HEK293 (cell line): Measurements from ENCODE around the gene SF3B3.
A peak's percentile ranks its signal among the peaks of the same experiment; 100 is the strongest.

Experiments
- CTCF ChIA-PET: fragments of 350-600 bp; formaldehyde crosslinking; extraction: SDS; loops from one replicate; lab custom pipeline; 2021; ENCODE audit warnings: antibody characterized with exemption; lab: Yijun Ruan, JAX
- POLR2A ChIA-PET: fragments of 300-600 bp; formaldehyde crosslinking; extraction: SDS; loops from one replicate; lab custom pipeline; 2020; ENCODE audit warnings: antibody characterized with exemption, inconsistent platforms; lab: Yijun Ruan, JAX
- H3K27ac ChIP-seq: fragments of 200-500 bp; sonication (Bioruptor generic); 2 replicates; pipeline ENCODE4 v1.5.1; 2014; ENCODE audit warnings: low read depth, low read length, control low read depth, inconsistent platforms; ENCODE audit errors: extremely low read depth
- H3K36me3 ChIP-seq, 2 experiments: fragments of 200-500 bp in 1 of 2; sonication (Bioruptor generic) in 1 of 2; 1 replicate in 1 of 2; 2 replicates in 1 of 2; pipeline ENCODE4 v1.5.1; 2014 to 2017; ENCODE audit warnings: inconsistent platforms in 2 of 2, low read length in 2 of 2; ENCODE audit not compliant: control insufficient read depth in 2 of 2, insufficient read depth in 1 of 2
- H3K4me1 ChIP-seq: fragments of 200-500 bp; sonication (Bioruptor generic); 2 replicates; pipeline ENCODE4 v1.5.1; 2014; ENCODE audit warnings: mild to moderate bottlenecking, low read length, inconsistent platforms; ENCODE audit not compliant: control insufficient read depth, insufficient read depth
- H3K4me3 ChIP-seq: 2 replicates; pipeline ENCODE4 v1.5.1; 2011; ENCODE audit warnings: low read depth, mild to moderate bottlenecking, control low read depth, low read length, moderate library complexity
- H3K9me3 ChIP-seq: fragments of 200-500 bp; sonication (Bioruptor generic); 2 replicates; pipeline ENCODE4 v1.5.1; 2014; ENCODE audit warnings: low read depth, low read length, inconsistent platforms; ENCODE audit not compliant: control insufficient read depth, insufficient read depth
- BCL11B ChIP-seq: fragments of 450-650 bp; formaldehyde crosslinking; IDR thresholded peaks from 2 replicates; pipeline ENCODE4 v1.5.1; 2016; ENCODE audit warnings: low read depth, missing biosample characterization, missing genetic modification characterization
- ZBTB21 ChIP-seq: fragments of 450-650 bp; formaldehyde crosslinking; IDR thresholded peaks from 2 replicates; pipeline ENCODE4 v1.5.1; 2017; ENCODE audit warnings: missing biosample characterization, missing genetic modification characterization
- ZNF121 ChIP-seq: fragments of 450-650 bp; formaldehyde crosslinking; IDR thresholded peaks from 2 replicates; pipeline ENCODE4 v1.5.1; 2016; ENCODE audit warnings: missing biosample characterization, missing genetic modification characterization
- ZNF174 ChIP-seq: fragments of 450-650 bp; formaldehyde crosslinking; IDR thresholded peaks from 2 replicates; pipeline ENCODE4 v1.5.0; 2017; ENCODE audit warnings: missing biosample characterization, mild to moderate bottlenecking, missing genetic modification characterization
- ZNF19 ChIP-seq: fragments of 450-650 bp; formaldehyde crosslinking; IDR thresholded peaks from 2 replicates; pipeline ENCODE4; 2016; ENCODE audit warnings: missing biosample characterization, missing genetic modification characterization, low read depth
- ZNF248 ChIP-seq: fragments of 450-650 bp; formaldehyde crosslinking; IDR thresholded peaks from 2 replicates; pipeline ENCODE4 v1.5.1; 2017; ENCODE audit warnings: missing biosample characterization, missing genetic modification characterization
- ZNF366 ChIP-seq: fragments of 450-650 bp; formaldehyde crosslinking; conservative IDR thresholded peaks from 2 replicates; pipeline ENCODE4 v1.5.1; 2016; ENCODE audit warnings: missing biosample characterization, missing genetic modification characterization
- ZNF76 ChIP-seq: fragments of 450-650 bp; formaldehyde crosslinking; IDR thresholded peaks from 2 replicates; pipeline ENCODE4; 2016; ENCODE audit warnings: low read depth, missing biosample characterization, missing genetic modification characterization, borderline replicate concordance
- TF ChIP-seq, protein P1 (sequence below): sonication (generic); formaldehyde crosslinking; IDR thresholded peaks from 2 replicates; pipeline ENCODE4 v1.8.1; 2022; ENCODE audit warnings: mild to moderate bottlenecking, moderate library complexity, missing genetic modification reagents
- TF ChIP-seq, protein P2 (sequence below): fragments of 450-650 bp; IDR thresholded peaks from 2 replicates; pipeline ENCODE4 v1.5.1; 2018; ENCODE audit warnings: missing biosample characterization, missing genetic modification characterization
- TF ChIP-seq, protein P3 (sequence below): fragments of 450-650 bp; formaldehyde crosslinking; IDR thresholded peaks from 2 replicates; pipeline ENCODE4 v1.5.1; 2017; ENCODE audit warnings: missing biosample characterization, missing genetic modification characterization

SF3B3 gene

DNA sequence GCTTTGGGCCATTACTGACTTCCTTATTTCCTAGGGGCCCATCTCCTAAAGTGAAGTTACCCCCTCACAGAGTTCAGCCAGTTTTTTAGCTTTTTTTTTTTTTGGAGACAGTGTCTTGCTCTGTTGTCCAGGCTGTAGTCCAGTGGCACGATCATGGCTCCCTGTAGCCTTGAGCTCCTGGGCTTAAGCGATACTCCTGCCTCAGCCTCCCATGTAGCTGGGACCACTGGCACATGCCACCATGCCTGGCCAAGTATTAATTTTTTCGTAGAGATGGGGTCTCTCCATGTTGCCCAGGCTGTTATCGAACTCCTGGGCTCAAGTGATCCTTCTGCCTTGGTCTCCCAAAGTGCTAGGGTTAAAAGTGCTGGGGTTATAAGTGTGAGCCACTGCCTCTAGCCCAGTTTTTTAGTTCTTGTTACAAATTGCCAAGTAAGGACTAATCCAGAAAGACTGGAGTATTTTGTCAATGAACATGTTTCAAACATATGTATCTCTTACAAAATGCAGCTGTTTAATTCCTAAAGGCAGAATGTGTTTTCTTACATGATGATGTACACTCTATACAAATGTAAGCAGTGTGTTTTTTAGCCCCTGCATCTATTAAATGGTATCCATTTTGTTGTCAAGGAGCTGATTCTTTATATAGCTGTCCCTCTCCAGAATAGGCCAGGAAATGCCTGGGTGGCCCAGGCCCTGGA, 73.7 kb downstream of the SF3B3 start:
- TF ChIP-seq ZNF121 (tag by site-specific recombination) (peak; percentile 64; the same call in 1 of the 2 replicates), ZNF19 (tag by site-specific recombination) (no peak)
- TF ChIP-seq, all 188 proteins: peak for 1
- H3K27ac ChIP-seq, result no peak overlapping the region
- H3K4me1 ChIP-seq, result no peaks in the 10 kb centered on the region
- no peaks in the 10 kb centered on the region for H3K36me3 ChIP-seq
- no peak overlapping the region for H3K4me3 ChIP-seq
- no peaks in the 10 kb centered on the region for H3K9me3 ChIP-seq
- POLR2A ChIA-PET, result interaction anchor here (0.6 kb wide), 1 partner anchor 71 kb away, joined by 5 read pairs; no protein-coding TSS in a partner anchor
- CTCF ChIA-PET, result interaction anchor here (2.0 kb wide), 1 partner anchor 57 kb away, joined by 12 read pairs; no protein-coding TSS in a partner anchor

DNA sequence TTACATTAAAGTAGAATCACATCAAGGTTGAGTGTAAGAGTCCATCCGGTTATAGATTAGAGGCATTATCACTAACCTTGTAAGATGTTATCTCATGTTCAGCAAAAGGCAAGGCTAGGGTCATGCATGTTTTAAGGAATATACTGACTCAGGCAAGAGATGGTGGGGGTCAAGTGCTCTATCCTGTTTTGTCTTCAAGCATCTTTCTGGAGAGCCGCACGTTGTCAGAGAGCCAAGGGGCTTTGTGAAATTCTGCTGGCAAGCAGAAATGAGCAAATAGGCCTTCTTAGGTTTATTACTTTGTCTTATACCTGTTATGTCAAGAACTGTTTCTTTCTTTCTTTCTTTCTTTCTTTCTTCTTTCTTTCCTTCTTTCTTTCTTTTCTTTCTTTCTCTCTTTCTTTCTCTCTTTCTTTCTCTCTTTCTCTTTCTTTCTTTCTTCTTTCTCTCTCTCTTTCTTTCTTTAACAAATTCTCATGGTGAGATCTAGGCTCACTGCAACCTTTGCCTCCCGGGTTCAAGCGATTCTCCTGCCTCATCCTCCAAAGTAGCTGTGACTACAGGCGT, 75.4 kb downstream of the SF3B3 start:
- TF ChIP-seq ZNF174 (no peak), ZNF366 (peak; percentile 71)
- TF ChIP-seq, protein P1, sequence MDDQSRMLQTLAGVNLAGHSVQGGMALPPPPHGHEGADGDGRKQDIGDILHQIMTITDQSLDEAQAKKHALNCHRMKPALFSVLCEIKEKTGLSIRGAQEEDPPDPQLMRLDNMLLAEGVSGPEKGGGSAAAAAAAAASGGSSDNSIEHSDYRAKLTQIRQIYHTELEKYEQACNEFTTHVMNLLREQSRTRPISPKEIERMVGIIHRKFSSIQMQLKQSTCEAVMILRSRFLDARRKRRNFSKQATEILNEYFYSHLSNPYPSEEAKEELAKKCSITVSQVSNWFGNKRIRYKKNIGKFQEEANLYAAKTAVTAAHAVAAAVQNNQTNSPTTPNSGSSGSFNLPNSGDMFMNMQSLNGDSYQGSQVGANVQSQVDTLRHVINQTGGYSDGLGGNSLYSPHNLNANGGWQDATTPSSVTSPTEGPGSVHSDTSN (CRISPR knock-in tag), result no peak
- TF ChIP-seq, protein P2, sequence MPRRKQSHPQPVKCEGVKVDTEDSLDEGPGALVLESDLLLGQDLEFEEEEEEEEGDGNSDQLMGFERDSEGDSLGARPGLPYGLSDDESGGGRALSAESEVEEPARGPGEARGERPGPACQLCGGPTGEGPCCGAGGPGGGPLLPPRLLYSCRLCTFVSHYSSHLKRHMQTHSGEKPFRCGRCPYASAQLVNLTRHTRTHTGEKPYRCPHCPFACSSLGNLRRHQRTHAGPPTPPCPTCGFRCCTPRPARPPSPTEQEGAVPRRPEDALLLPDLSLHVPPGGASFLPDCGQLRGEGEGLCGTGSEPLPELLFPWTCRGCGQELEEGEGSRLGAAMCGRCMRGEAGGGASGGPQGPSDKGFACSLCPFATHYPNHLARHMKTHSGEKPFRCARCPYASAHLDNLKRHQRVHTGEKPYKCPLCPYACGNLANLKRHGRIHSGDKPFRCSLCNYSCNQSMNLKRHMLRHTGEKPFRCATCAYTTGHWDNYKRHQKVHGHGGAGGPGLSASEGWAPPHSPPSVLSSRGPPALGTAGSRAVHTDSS (tag by site-specific recombination), result no peak
- H3K4me1 ChIP-seq, result no peaks in the 10 kb centered on the region
- ChIA-PET CTCF (interaction anchor here (2.0 kb wide), 1 partner anchor 55 kb away, joined by 12 read pairs; no protein-coding TSS in a partner anchor), POLR2A (no interaction called here)
- H3K27ac ChIP-seq, result no peak overlapping the region
- H3K4me3 ChIP-seq, result no peak overlapping the region
- no peaks in the 10 kb centered on the region for H3K36me3 ChIP-seq
- H3K9me3 ChIP-seq, result no peaks in the 10 kb centered on the region

DNA sequence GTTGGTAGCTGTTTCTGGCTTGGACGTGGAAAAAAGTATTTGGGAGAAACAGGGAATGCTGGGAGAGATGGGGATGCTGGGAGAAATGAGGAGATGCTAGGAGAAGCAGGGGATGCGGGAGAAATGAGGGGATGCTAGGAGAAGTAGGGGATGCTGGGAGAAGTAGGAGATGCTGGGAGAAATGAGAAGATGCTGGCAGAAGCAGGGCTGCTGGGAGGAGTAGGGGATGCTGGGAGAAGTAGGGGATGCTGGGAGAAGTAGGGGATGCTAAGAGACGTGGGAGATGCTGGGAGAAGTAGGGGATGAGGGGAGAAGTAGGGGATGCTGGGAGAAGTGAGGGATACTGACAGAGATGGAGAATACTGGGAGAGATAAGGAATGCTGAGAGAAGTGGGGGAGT, 77.1 kb downstream of the SF3B3 start:
- no peaks in the 10 kb centered on the region for H3K4me1 ChIP-seq
- no peak overlapping the region for H3K4me3 ChIP-seq
- ChIA-PET POLR2A (no interaction called here), CTCF (no interaction called here)
- no peaks in the 10 kb centered on the region for H3K9me3 ChIP-seq
- H3K27ac ChIP-seq, result no peak overlapping the region
- no peaks in the 10 kb centered on the region for H3K36me3 ChIP-seq
- no peak for TF ChIP-seq ZBTB21
- TF ChIP-seq, protein P3, sequence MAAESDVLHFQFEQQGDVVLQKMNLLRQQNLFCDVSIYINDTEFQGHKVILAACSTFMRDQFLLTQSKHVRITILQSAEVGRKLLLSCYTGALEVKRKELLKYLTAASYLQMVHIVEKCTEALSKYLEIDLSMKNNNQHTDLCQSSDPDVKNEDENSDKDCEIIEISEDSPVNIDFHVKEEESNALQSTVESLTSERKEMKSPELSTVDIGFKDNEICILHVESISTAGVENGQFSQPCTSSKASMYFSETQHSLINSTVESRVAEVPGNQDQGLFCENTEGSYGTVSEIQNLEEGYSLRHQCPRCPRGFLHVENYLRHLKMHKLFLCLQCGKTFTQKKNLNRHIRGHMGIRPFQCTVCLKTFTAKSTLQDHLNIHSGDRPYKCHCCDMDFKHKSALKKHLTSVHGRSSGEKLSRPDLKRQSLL (tag by site-specific recombination), result no peak
- TF ChIP-seq ZNF248, result 0 out of 2 replicates have a peak, but pooled peaks have one; percentile 42
- peak; percentile 92 for TF ChIP-seq ZNF76 (tag by site-specific recombination)
- TF ChIP-seq BCL11B (tag by site-specific recombination), result no peak
